SK-N-DZ (cell line): ENCODE results near the gene SORCS3.
A peak's percentile ranks its signal among the peaks of the same experiment; 100 is the strongest.

ENCODE experiments used
- DNase-seq: peaks from one replicate; pipeline ENCODE4 v3.0.0-alpha.2; 2015; ENCODE audit warnings: low spot score

SORCS3 gene

DNA sequence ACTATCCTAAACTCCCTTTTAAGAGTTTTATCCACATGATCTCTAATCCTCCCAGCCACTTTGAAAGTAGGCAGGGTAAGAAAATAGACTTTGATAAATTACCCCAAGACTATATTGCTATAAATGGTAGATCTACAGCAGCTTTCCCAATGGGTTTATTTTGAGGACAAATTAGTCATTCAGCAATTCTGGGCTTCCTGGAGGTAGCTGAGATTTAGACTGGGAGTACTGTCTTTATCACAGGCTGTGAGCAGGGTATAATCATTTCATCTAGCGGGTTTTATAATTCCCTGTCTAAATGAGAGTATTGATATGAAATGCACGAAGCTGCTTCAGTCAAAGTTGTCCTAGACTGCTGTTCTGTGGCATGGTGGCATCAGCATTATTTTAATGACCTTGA lies 279.4 kb downstream of the SORCS3 start:
- no peak for DNase-seq

DNA sequence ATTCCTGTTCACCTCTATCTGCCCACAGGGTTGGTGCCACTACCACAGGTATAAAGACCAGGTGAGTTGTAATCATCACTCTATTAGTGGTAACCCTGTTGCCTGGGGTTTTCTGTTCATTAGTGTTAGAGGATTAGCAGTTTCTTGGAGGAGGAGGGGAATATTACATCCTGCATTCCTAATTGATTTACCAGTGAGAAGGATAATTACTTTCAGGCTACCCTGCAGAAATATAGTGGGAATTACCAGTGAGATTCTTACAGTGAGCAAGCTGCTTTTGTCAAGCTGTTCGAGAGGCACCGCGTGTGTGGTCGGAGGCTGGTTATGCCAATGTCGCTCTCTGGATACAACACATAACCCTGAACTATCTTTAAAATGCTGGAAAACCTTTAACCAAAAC lies 280.7 kb downstream of the SORCS3 start:
- DNase-seq, result no peak

DNA sequence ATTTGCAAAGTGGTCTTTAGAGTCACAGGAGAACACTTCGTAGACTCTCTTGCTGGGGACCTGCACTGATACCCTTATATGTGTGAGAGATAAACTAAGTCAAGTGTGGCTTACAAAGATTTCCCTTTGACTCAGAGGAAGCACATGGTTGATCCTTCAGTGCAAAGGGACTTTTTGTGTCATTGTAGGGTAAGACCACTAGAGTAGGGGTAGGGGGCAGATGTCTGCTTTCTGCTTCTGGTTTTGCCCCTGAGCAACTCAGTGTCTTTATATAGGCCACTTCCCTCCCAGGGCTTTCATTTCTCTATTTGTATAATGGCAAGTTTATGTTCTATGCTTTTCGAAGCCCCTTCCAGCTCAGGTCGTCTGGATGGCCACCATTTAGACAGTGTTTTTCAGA lies 281.7 kb downstream of the SORCS3 start:
- no peak for DNase-seq

DNA sequence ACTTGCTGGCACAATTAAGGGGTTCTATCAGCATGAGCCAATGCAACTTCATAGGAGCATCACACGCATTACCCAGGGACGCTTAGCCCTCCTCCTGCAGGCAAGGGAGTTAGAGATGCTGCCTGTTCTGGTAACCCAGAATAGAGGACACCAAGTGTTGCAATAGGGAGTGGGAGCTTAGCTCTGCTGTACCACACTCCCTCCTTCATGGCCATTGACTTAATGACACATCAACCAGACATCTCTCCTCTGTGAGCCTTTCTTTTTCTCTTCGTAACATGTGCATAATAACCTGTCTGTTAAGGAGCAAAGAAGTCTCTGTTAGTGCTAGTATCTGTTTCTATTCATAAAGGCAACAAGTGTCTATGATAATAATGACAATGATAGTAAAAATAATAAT lies 282.4 kb downstream of the SORCS3 start:
- DNase-seq, result no peak

DNA sequence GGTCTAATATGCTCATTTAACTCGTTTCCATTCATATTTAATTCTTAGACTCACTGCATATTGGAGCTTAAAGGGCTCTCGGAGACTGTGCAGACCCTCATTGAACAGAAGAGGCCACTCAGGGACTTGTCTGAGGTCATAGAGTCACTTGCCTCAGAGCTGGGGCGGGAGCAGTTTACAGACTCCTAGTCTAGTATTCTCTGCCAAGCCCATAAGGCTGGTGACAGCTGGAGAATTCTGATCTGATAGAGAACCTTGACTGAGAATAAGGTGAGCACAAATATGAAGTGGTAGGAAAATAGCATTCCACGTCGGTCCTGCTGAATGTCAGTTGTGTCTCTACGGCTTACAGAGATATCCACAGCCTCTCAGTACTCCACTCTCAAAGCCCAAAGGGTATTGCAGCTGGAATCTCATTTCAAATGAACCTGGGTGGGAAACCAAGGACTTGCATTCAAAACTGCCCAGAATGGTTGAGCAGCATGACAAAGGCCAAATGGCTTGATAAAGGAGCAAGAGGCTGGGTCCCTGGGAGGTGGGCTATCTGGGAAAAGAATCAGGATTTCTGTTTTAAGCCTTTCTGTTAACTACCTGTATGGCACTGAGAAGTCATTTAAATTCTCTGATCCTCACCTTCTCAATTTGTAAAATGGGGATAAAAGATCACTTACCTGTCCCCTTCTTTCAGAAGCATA lies 283.2 kb downstream of the SORCS3 start:
- DNase-seq, result no peak

DNA sequence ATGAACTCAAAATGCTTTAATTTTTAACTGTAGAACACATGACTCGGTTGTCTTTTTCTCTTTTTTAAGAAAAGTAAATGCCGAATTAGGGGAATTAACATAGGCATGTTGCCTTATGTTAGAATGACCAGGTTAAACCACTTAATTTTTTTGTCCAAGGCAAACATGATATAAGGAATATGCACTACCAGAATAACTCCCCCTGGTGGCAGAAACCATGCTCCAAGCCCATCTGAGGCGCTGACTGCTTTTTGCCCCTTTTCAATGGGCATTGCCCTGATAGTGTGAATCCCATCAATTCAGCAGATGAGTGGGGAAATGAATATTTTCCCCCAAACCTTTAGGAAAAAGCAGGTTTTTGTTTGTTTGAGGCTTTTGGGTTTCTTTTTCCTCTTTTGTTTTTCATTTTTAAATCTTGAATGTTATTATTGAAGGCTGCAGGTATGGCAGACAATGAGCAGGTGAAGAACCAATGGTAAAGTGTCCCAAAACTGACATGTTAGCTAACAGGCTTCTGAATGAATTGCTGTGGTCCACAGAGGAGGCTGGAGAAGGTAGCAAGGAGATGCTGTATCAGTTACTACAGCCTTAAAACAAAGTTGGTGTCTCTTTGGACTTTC lies 284.3 kb downstream of the SORCS3 start:
- peak; percentile 34 for DNase-seq

DNA sequence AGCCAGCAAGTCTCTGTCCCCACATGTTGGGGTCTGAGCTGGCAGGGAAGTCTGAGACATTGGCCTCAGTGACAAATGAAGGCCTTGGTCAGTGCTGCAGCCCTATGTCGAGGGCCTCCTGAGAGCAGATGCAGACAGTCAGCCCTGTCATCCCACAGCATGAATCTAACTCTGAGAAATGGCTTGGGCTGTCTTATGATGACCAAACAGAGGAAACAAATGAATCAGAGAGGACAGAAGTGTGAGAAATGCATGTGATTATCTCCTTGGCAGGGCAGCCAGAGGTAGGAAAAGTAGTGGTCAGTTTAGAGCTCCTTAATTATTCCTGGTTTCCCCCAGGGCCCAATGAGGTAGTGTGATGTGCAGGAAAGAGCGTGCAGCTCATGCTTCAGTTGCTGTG lies 287.6 kb downstream of the SORCS3 start:
- DNase-seq, result no peak

DNA sequence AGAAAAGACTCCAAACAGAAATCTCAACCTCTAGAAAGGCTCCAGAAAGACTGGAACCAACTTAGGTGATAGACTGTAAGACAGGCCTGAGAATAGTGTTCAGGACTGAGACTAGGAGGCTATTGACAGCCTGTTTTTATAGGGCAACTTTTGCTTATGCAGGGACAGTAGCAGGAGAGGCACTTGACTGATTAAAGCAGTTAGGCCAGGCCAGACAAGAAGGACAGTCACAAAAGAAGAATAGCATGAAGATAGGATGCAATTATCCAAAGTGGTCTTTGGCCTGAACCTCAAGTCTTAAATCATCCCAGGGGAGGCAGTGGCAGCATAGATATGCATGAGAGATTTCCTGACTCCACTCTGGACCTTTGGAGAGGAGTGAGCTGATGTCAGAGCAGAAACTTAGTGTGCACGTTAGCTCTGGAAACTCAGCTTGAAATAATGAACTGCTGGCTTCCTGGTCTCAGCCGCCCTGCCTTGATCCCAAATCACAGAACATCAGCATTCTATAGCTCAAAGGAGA lies 290.6 kb downstream of the SORCS3 start:
- no peak for DNase-seq

DNA sequence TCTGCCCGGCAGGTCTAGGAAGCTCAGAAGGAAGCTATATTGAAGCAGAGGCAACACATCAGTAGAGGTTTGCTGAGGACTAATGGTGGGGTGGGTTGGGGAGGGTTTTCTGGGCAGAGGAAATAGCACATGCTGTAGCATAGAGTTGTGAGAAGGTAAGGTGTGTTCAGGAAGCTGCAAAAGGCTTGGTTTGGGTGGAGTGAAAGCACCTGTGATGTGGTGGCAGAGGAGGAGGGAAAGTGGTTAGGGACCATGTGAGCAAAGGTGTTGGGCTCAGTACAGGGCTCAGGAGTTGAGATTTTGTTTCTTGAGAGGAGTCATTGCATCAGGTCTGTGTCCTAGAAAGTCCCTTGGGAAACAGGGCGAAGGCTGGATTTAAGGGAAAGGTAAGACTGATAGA lies 294.6 kb downstream of the SORCS3 start:
- no peak for DNase-seq

DNA sequence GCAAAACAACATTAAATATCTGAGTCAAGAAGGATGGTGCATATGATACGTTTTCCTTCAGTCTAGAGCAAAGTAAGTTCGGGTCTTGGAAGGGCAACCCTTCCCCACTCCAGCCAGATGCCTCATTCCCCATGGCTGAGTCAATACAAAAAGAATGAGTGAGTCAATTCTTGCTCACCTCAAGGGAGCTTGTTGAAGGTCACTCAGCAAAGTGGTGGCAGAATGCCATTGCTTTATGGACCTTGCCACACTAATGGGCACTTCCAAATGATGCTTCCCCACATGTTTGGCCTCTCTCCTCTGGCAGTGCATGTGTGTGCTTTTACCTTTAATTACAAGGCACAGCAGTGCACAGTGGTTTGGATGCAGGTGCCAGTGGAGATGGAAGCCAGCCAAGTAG lies 296.5 kb downstream of the SORCS3 start:
- no peak for DNase-seq

DNA sequence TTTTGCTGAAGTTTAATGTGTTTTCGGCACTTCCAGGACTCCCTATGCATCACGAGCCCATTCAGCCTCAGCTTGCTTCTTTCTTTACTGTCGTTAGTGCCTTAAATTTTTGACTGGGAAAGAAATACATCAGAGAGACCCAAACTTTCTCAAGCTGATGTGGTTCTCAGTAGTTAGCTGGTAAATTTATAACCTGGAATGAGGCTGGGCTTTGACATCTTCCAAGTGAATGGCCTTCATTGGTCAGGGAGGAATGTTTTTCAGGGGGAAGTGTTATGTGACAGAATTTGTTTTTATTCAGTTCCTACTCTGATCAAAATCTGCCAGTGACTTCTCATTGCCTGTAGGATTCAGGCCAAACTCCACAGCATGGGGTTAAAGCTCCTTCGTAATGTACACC lies 296.9 kb downstream of the SORCS3 start:
- DNase-seq, result no peak

DNA sequence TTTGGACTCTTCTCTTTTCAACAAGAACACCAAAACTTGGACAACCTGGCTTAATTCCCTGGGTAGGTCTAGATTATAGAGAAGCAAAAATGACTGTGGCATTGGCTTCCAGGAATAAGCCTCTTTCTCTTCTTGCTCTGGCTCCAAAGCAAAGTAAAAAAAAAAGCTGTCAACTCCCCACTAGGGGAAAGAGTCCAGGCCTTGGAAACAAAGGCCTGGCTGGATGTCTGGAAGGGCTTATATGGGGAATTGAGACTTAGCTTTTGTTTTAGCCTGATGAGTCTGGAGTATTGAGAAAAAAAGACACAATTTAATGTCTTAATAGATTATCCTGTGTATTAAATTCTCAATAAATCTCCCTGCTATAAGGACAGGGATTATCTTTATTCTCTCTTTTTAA lies 300.6 kb downstream of the SORCS3 start:
- no peak for DNase-seq

DNA sequence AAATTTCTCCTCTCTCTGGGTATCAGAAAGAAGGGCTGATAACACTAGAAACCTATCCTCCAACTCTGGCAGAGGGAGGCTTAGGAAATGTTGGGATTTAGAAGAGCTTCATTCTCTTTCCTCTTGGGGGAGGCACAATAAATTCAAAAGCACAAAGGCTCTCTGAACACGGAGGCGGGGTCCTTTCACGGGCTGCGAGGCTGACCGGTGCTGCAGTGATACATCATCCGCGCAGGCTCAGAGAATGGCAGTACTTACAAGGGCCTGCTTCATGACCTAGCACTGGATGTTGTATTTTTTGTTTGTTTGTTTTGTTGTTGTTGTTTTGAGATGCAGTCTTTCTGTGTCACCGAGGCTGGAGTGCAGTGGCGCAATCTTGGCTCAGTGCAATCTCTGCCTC lies 306.2 kb downstream of the SORCS3 start:
- DNase-seq, result no peak

DNA sequence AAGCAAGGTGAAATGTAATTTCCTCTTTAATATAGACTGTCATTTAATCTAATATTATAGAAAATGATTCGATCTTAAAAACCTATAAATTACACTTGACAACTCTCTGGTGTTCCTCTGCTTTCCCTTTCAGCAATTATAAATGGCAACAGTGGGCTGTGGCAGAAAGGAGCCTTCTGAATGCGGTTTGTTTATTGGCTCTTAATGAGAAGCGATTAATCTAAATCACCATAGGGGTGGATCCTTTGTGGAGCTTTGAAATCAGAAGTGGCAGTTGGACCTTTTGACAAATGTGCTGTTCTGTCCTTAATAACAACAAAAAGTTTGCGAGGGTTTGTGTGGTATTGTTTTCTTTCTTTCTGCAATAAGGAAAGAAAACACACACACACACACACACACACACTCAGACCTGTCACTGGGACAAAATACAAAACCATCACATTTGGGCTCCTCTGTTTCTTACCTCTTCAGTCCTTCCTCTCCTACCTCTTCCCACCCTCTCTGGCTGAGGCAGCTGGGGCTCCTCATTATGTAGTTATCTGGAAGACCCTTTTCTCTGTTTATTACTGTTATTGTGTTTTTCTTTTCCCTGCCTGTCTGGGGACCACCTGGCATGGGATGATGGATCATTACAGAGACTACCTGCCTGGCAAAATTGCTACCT lies 316.2 kb downstream of the SORCS3 start:
- no peak for DNase-seq

DNA sequence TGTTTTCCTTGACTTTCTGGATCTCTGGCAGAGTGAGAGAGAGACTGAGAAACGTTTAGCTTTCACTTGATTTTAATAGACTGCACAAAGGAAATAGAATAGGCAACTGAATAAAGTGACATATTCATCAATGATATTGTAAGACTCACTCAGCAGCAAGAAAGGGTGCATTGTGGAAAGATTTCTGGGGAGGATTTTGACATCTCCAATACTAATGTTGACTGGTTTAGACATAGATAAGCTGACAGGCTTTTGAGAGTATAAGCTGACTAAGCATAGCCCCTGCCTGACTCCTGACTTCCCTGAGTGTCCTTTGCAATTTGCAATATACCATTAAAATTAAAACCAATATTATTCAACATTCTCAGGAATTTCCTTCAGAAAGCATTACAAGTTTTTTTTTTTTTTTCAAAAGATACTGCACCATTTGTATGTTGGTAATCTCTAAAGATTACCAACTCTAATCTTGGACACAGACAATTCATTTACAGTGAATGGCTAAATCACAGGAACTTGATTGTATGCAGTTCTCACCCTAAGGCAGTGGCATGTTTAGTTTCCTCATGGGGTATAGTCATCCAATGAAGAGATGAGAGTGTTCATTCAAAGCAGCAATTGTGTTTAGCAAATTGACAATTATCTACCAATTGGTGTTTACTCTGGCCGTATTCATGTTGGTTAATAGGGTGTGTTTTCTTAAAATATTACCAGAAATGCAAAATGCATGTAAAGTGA lies 325.6 kb downstream of the SORCS3 start:
- no peak for DNase-seq

DNA sequence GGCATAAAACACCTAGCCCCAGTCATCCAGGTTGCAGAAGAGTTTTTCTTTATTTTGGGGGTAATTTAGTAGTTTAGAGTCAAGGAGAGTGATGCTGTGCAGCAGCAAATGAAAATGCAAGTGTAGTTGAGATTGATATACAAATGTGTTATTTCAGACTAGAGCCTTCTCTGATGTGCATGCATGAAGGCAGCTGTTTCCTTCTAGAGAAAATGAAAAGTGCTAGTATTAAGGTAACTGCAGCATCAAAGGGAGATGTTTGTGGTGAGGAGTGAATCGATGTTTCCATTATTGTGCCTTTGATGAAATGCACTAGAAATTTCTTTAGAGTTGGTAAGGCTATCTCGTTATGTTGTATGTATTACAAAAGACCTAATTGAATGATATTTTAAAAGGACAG lies 339.3 kb downstream of the SORCS3 start:
- no peak for DNase-seq

DNA sequence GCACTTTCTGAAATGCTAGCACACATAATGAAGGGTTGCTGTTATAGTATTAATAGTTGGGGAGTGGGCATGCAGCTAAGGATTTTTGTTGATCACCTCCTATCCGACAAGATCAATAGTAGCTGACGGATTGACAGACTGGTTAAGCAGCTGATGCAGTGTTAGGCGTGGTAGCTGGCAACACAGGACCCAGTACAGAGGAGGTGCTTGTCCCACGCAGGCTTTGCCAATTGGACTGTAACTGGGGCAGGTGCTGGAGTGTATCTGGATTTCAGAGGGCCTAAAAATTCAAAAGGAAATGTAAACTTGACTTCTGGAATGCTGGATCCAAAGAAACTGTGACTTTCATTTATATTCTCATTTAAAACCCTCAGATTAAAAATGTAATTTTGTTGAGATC lies 340.9 kb downstream of the SORCS3 start:
- no peak for DNase-seq

DNA sequence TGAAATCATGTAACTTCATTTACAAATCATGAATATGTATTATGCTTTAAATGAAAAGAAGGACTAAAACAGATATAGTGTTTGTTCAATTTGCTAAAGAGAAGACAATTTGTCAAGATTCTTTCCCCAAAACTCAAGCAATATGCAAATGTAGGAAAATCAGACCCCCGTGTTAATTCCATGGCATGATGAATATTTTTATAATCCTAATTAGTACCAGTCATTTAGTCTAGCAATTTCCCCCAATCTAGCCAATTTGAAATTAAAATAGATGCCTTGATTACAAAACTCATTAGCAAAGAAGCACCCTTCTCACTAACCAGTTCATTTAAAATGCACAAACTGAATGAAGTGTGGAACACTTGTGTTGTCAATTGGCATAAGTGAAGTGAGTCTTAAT lies 347.6 kb downstream of the SORCS3 start:
- no peak for DNase-seq

DNA sequence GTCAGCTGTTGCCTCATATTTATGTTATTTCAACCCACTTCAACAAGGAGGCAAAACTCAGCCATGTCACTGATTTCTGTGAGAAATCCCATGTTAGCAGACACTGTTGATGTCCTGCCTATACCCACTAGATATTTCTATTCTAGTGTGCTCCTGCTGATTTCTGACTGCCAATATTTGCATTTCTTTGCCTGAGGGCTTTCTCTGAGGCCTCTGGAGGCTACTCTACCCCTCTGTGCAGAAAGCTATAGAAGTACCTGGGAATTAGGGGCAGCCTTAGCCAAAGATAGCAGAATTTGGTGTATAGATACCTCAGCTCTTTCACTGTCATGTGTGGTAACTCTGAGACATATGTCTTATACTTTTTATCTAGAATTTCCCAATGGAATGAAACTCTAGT lies 348.8 kb downstream of the SORCS3 start:
- no peak for DNase-seq

DNA sequence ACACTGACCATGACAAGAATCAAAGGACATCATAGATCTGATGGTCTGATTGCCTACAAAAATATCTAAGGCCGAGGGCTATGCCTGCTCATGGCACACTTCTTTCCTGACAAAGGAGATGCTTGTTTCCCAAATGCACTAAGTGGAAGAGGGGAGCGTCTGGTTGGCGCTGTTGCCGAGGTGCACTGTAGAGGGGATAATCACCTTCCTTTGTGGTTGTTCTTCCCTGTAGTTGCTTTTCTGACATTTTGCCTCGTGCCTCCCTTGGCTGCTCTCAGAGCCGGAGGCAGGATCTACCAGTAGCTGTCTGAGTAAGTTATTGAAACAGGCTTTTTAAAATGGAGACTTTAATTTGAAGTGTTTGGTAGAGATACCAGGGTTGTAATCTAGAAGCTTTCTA lies 352.0 kb downstream of the SORCS3 start:
- no peak for DNase-seq

DNA sequence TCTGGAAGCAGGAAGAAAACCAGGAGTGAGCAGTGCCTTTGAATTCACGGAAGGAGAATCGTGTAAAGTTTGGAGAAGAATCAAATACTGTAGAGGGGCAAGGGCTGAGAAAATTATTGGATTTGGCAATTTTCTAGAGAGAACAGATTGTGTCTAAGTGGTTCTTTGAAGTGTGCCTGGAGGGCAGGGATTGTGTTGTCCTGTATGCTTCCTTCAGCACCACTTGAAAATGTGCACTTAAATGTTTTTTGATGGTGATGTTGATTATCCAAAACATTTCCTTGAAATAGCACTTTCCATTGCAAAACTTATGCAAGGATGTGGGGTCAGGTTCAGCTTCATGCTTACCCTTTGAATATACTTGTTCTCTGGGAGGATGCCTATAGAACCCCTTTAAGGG lies 360.2 kb downstream of the SORCS3 start:
- no peak for DNase-seq

DNA sequence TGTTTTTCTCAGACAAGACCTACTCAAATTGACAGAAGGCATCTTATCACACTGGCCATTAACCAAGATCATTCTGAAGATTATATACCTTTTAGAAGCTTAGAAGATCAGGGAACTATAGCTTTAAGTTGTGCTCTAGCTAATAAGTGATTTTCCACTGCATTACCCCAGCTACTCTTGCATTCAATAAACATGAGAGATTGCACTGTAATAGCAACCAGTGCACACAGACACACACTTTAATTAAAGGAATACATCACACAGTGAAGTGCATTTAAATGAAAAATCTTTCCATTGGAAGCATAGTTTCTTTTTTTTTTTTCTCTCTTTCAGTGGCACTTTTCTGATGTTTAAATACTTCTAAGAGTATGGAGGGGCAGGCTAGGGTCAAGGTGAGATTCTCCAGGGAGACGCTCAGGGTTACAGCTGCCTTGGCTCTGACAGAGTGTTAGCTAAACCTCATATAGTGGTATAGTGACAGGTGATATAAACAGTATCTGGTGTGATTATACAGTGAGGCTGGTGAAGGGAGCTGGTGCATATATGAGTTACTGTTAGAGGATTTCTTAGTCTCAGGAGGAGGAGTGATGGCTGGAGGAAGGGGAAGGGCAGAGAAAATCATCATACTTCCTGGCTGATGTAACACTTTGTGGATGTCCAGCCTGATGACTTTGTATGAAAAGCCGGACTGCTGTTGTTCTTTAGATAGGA lies 369.5 kb downstream of the SORCS3 start:
- no peak for DNase-seq
